GM23248 (cell line): ENCODE results near the gene LMF1.

Source experiments
- EZH2 ChIP-seq: fragments of 200-600 bp; sonication (generic); IDR thresholded peaks from 2 replicates; pipeline ENCODE4 v1.6.1; 2018; ENCODE audit warnings: antibody characterized with exemption, mild to moderate bottlenecking; ENCODE audit not compliant: insufficient read depth, poor library complexity, severe bottlenecking
- EZH2phosphoT487 ChIP-seq: fragments of 200-600 bp; sonication (generic); IDR thresholded peaks from 2 replicates; pipeline ENCODE4 v1.6.1; 2018; ENCODE audit warnings: antibody characterized with exemption, moderate library complexity, mild to moderate bottlenecking, low read depth; ENCODE audit not compliant: insufficient read depth

- no peak for TF ChIP-seq EZH2phosphoT487
- no peak for TF ChIP-seq EZH2
Measured at GRCh38 chr16:1003391-1004347, 32.9 kb upstream of the LMF1 start.
